A549 treated with CORT108297 at 1 μM for 4 hours (cell line): ENCODE data around the gene SCYGR2. TPM values are rescaled to one million over a fixed set of nuclear protein-coding genes. Genes with fewer than 3 reads are reported as not detected.

Experiments used
- total RNA-seq: library from RNA; stranded (reverse); fragments of 200-300 nt; extraction: Qiagen RNA extraction; gene quantifications from 5 replicates; pipeline ENCODE4 v1.2.3, GENCODE V29; 2022

Gene SCYGR2, protein sequence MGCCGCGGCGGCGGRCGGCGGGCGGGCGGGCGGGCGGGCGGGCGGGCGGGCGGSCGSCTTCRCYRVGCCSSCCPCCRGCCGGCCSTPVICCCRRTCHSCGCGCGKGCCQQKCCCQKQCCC
- total RNA-seq, result not detected in 5 replicates

DNA sequence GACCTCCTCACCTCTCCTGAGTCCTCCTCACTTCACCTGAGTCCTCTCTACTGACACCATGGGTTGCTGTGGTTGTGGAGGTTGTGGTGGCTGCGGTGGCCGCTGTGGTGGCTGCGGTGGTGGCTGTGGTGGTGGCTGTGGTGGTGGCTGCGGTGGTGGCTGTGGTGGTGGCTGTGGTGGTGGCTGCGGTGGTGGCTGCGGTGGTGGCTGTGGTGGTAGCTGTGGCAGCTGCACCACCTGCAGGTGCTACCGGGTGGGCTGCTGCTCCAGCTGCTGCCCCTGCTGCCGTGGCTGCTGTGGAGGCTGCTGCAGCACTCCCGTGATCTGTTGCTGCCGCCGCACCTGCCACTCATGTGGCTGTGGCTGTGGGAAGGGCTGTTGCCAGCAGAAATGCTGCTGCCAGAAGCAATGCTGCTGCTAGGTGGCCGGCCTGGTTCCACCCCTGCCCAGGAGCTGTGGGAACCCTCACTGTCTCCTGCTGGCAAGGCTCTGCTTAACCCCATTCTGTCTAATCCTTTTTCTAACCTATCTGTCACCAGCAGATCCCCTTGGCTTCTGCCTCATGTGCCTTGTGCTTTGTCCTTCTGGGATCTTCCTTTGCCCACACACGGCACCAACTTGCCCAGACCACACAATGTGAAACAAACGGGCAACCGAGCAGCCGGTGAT, at the start of gene SCYGR2:
Gene SCYGR2 (plus strand): TSS at position 59 of the 669 bp plus-strand sequence. CDS start 0 bp downstream, at position 59.

DNA sequence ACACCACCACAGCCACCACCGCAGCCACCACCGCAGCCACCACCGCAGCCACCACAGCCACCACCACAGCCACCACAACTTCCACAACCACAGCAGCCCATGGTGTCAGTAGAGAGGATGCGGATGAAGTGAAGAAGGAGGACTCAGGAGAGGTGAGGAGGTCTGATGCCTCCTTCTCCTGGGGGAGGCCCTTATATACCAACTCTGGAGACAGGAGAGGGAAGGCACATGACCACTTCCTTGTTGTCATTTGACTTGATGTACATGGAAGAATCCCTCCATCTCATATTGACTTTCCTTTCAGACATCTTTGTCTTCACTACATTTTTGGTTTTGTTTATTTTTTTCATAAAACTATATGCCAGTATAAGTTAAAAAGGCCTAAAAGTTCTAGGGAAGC, 16.0 kb downstream of the SCYGR2 start, which contains the start of gene SCYGR3:
Gene SCYGR3 (minus strand): TSS at position 101 of the 400 bp plus-strand sequence. CDS start 0 bp downstream, at position 101.

DNA sequence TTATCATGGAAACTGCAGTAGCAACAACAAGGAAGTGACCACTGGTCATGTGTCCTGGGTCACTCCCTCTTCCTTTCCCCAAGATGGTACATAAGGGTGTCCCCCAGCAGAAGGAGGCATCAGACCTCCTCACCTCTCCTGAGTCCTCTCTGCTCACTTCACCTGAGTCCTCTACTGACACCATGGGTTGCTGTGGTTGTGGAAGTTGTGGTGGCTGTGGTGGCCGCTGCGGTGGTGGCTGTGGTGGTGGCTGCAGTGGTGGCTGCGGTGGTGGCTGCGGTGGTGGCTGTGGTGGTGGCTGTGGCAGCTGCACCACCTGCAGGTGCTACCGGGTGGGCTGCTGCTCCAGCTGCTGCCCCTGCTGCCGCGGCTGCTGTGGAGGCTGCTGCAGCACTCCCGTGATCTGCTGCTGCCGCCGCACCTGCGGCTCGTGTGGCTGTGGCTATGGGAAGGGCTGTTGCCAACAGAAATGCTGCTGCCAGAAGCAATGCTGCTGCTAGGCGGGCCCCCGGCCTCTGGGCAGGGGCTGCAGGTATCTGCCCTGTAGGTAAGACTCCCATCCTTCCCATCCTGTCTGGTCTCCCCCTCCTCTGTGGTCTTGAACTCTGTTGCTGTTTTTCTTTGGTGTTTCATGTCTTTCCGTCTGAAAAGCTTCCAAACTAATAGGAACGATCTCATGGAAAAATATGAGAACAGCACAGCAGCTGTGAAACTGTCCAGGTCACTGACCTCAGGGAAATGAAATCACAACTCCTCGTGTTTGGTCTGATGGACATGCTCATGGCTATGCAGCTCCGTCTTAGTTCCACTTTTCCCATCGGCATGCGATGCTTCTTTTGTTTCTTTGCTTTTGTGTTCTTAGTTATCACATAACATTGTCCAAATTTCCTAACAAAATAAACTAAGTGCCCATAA, 18.9 kb downstream of the SCYGR2 start, which contains the start of gene SCYGR4:
Gene SCYGR4 (plus strand): TSS at position 183 of the 915 bp plus-strand sequence. CDS start 0 bp downstream, at position 183.

Other genes starting within 250 kb of the SCYGR2 start
- gene TM4SF20, start 219.6 kb upstream of the SCYGR2 start, total RNA-seq, result 6.6 to 9.7 TPM (median 9.5 TPM) in 5 replicates
- gene SCYGR1, start 210.9 kb upstream of the SCYGR2 start, total RNA-seq, result not detected in 5 replicates
- gene AGFG1, start 126.7 kb upstream of the SCYGR2 start, total RNA-seq, result 106 to 132 TPM (median 120 TPM) in 5 replicates
- gene SCYGR3, start 15.9 kb downstream of the SCYGR2 start, total RNA-seq, result not detected in 5 replicates
- not detected in 5 replicates for gene SCYGR4, start 18.6 kb downstream of the SCYGR2 start, total RNA-seq
- not detected in 5 replicates for gene SCYGR5, start 67.9 kb downstream of the SCYGR2 start, total RNA-seq
- gene SLC19A3, start 119.1 kb downstream of the SCYGR2 start, total RNA-seq, result 2.4 to 3.5 TPM (median 2.6 TPM) in 5 replicates
- not detected in 5 replicates for gene SCYGR6, start 125.9 kb downstream of the SCYGR2 start, total RNA-seq
- not detected in 5 replicates for gene SCYGR7, start 129.4 kb downstream of the SCYGR2 start, total RNA-seq
- not detected in 5 replicates for gene SCYGR8, start 147.0 kb downstream of the SCYGR2 start, total RNA-seq
- gene CCL20, start 214.9 kb downstream of the SCYGR2 start, total RNA-seq, result 2.7 to 7.7 TPM (median 5.4 TPM) in 5 replicates